GM19468 (cell line): ENCODE data around the gene RNF26.
A peak's percentile ranks its signal among the peaks of the same experiment; 100 is the strongest.

Experiments used
- ATAC-seq: cut with Tn5 transposase; IDR thresholded peaks from one replicate; pipeline ENCODE4 v1.9.1; 2021; ENCODE audit warnings: mild to moderate bottlenecking, moderate library complexity, moderate number of reproducible peaks; ENCODE audit not compliant: unreplicated experiment; ENCODE audit errors: extremely low read depth

Gene RNF26

GRCh38 chr11:119315131-119316015 is 19.0 kb upstream of the RNF26 start:
- ATAC-seq: no peak

- no peak for ATAC-seq
Observed at GRCh38 chr11:119316016-119316728, 18.2 kb upstream of the RNF26 start.

- no peak for ATAC-seq
Observed at GRCh38 chr11:119316729-119317591, 17.4 kb upstream of the RNF26 start, which contains the start of gene MCAM. Gene MCAM (minus strand): TSS chr11:119317130. CDS start chr11:119317101, 29 bp downstream.

- no peak for ATAC-seq
Observed at GRCh38 chr11:119317592-119318239, 16.6 kb upstream of the RNF26 start.

GRCh38 chr11:119318240-119319135 is 15.8 kb upstream of the RNF26 start:
- ATAC-seq: no peak

GRCh38 chr11:119319136-119319699 is 15.1 kb upstream of the RNF26 start:
- no peak for ATAC-seq

GRCh38 chr11:119319700-119320239 is 14.6 kb upstream of the RNF26 start:
- ATAC-seq: no peak

GRCh38 chr11:119320240-119320775 is 14.0 kb upstream of the RNF26 start:
- ATAC-seq: no peak

GRCh38 chr11:119320776-119321524 is 13.4 kb upstream of the RNF26 start:
- peak; percentile 4 for ATAC-seq

GRCh38 chr11:119322360-119322739 is 12.0 kb upstream of the RNF26 start:
- ATAC-seq: no peak

GRCh38 chr11:119322921-119323531 is 11.3 kb upstream of the RNF26 start:
- no peak for ATAC-seq

GRCh38 chr11:119323532-119324033 is 10.7 kb upstream of the RNF26 start:
- no peak for ATAC-seq

- no peak for ATAC-seq
Observed at GRCh38 chr11:119324189-119324588, 10.1 kb upstream of the RNF26 start.

- ATAC-seq: no peak
Observed at GRCh38 chr11:119329320-119329719, 5.0 kb upstream of the RNF26 start.

- no peak for ATAC-seq
Observed at GRCh38 chr11:119330237-119330636, 4.1 kb upstream of the RNF26 start.

GRCh38 chr11:119332111-119332765 is 2.1 kb upstream of the RNF26 start:
- ATAC-seq: no peak
